Effector CD8-positive, alpha-beta T cell (primary cell): ENCODE measurements around the gene ETFB.

ENCODE experiments used
- DNase-seq: peaks from one replicate; lab custom pipeline; 2025; lab: John Stamatoyannopoulos, UW

The ETFB gene

GRCh38 chr19:51295382-51296126 is 70.6 kb downstream of the ETFB start:
- DNase-seq: no peak
